Fibroblast of lung (primary cell): ENCODE results near the gene NFIC. TPM values are rescaled to one million over a fixed set of nuclear protein-coding genes. Genes with fewer than 3 reads are reported as not detected.

Experiments used
- DNase-seq, 2 donors: peaks; one replicate each; pipeline versions ENCODE4 v3.0.0 to v3.0.0-alpha.2; 2010; ENCODE audit warnings: low read depth in 2 of 2
- H2AFZ ChIP-seq: 2 replicates; pipeline ENCODE4 v1.5.1; 2012; ENCODE audit warnings: low read length, control low read depth, inconsistent platforms
- H3K27ac ChIP-seq: 2 replicates; pipeline ENCODE4 v1.5.1; 2011; ENCODE audit warnings: low read length, control low read depth; ENCODE audit not compliant: insufficient read depth
- H3K27me3 ChIP-seq: 2 replicates; pipeline ENCODE4 v1.5.1; 2011; ENCODE audit warnings: mild to moderate bottlenecking, low read length; ENCODE audit not compliant: control insufficient read depth, insufficient read depth
- H3K36me3 ChIP-seq: 2 replicates; pipeline ENCODE4 v1.5.1; 2011; ENCODE audit warnings: low read length; ENCODE audit not compliant: control insufficient read depth, insufficient read depth
- H3K4me1 ChIP-seq: 2 replicates; pipeline ENCODE4 v1.5.1; 2011; ENCODE audit warnings: low read length; ENCODE audit not compliant: control insufficient read depth, insufficient read depth; ENCODE audit errors: extremely low read depth
- H3K4me2 ChIP-seq: 2 replicates; pipeline ENCODE4 v1.5.1; 2011; ENCODE audit warnings: low read length, control low read depth; ENCODE audit not compliant: insufficient read depth; ENCODE audit errors: extremely low read depth
- H3K4me3 ChIP-seq, 4 experiments: fragments of 200-600 bp in 1 of 4; sonication (generic) in 1 of 4; replicated peaks in 1 of 4; 2 replicates each; pipeline ENCODE4 v1.5.1; 2011 to 2016; ENCODE audit warnings: low read length in 4 of 4, low read depth in 3 of 4, mild to moderate bottlenecking in 3 of 4, control low read depth in 2 of 4, inconsistent platforms in 1 of 4, mixed read lengths in 1 of 4; ENCODE audit not compliant: insufficient read depth in 1 of 4; ENCODE audit errors: control extremely low read depth in 1 of 4
- H3K79me2 ChIP-seq: 2 replicates; pipeline ENCODE4 v1.5.1; 2012; ENCODE audit warnings: mild to moderate bottlenecking, low read length, inconsistent platforms; ENCODE audit not compliant: control insufficient read depth, insufficient read depth
- H3K9ac ChIP-seq: 2 replicates; pipeline ENCODE4 v1.5.1; 2011; ENCODE audit warnings: mild to moderate bottlenecking, low read length, control low read depth; ENCODE audit not compliant: insufficient read depth
- H3K9me3 ChIP-seq: 2 replicates; pipeline ENCODE4 v1.5.1; 2012; ENCODE audit warnings: low read depth, low read length; ENCODE audit not compliant: control insufficient read depth, insufficient read depth
- H4K20me1 ChIP-seq: 2 replicates; pipeline ENCODE4 v1.5.1; 2011; ENCODE audit warnings: low read length; ENCODE audit not compliant: control insufficient read depth, insufficient read depth; ENCODE audit errors: extremely low read depth
- CTCF ChIP-seq, 2 donors: IDR thresholded peaks in 1 of 2; conservative IDR thresholded peaks in 1 of 2; 1 replicate in 1 of 2; 2 replicates in 1 of 2; pipeline ENCODE4 v1.5.1; 2011 to 2012; ENCODE audit warnings: low read length in 2 of 2, control low read depth in 1 of 2, inconsistent platforms in 1 of 2, low read depth in 1 of 2, mild to moderate bottlenecking in 1 of 2
- EZH2 ChIP-seq: IDR thresholded peaks from 2 replicates; pipeline ENCODE4 v1.5.1; 2012; ENCODE audit warnings: low read length, control low read depth, mild to moderate bottlenecking; ENCODE audit errors: missing control alignments
- polyA plus RNA-seq, 2 donors: library from polyadenylated mRNA; depleted of rRNA in 1 of 2; stranded (reverse) in 1 of 2; unstranded in 1 of 2; fragments of >200 nt; gene quantifications; 2 replicates each; pipeline ENCODE4 v1.2.1, GENCODE V29; 2011 to 2012; ENCODE audit warnings: missing spikeins in 1 of 2
- total RNA-seq: library from RNA; depleted of rRNA; stranded (reverse); fragments of >200 nt; gene quantifications from 2 replicates; pipeline ENCODE4 v1.2.1, GENCODE V29; 2014

Gene NFIC
- total and polyA plus RNA-seq, 2 donors (not counting 1 experiment from before 2014, with no cell fraction given) = 7.9 to 66.4 TPM

DNA sequence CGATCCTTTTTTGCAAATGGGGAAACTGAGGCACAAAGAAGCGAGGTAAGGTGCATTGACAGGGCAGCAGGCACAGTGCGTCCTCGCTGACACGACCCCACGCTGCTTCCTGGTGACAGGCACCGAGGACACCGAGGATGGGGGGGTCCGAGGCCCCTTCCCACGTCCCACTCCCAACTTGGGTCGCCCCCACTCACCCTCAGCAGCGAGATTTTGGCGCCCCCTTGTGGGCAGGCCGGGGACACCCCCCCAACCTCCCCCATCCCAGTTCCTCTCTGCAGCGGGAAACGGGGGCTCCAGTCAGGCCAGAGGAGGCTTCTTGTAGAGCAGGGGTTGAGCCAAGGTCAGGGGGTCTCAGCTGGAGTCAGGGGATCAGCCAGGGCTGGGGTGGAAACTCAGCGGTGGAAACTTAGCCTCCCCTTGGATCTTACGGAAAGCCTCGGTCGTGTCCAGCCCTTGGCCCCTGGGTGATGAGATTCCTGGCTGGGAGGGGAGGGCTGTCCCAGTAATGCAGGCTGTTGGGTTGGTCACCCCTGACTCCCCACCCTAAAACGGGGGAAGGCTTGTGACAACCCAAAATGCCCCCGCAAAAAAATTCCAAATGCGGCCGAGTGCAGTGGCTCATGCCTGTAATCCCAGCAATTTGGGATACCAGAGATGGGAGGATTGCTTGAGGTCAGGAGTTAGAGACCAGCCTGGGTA, 105.7 kb downstream of the NFIC start:
- H3K79me2 ChIP-seq = no peaks in the 10 kb centered on the region
- H3K27me3 ChIP-seq = no peaks in the 10 kb centered on the region
- peak overlapping the region; percentile 25 for H3K4me2 ChIP-seq
- no peak overlapping the region for H3K4me3 ChIP-seq
- H3K9ac ChIP-seq = no peak overlapping the region
- no peaks in the 10 kb centered on the region for H4K20me1 ChIP-seq
- TF ChIP-seq EZH2 (no peak), CTCF (conservative IDR thresholded peaks at IDR 0.05 in 1 of 2, IDR thresholded peaks at IDR 0.05 in 1 of 2; ENCODE audit: low read depth in 1 of 2, low read length in 2 of 2) (peak; percentile 71 to 78)
- no peak overlapping the region for H3K27ac ChIP-seq
- no peaks in the 10 kb centered on the region for H3K36me3 ChIP-seq
- peaks cover 3% of the 10 kb centered on the region for H3K4me1 ChIP-seq
- peak in 1 of 2 donors; percentile 17 for DNase-seq
- no peaks in the 10 kb centered on the region for H3K9me3 ChIP-seq
- no peak overlapping the region for H2AFZ ChIP-seq

DNA sequence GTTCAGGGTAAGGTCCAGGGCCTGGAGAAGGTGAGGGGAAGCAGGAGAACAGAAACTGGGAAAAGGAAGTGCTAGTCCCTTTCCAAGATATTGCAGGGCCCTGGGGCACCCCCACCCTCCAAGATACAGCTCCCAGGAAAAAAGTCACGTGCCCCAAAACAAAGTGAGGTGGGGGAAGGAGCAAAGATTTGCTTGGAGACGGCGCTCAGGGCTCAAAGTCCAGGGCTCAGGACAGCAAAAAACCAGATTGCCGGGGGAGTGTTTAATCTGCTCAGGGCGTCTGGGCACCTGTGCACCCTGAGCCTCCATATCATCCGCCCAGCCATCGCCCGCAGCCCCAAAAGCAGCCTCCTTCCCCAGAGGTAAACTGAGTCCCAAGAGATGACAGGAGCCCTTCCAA, 107.6 kb downstream of the NFIC start:
- no peak overlapping the region for H3K4me2 ChIP-seq
- peaks cover 3% of the 10 kb centered on the region for H3K4me1 ChIP-seq
- no peaks in the 10 kb centered on the region for H4K20me1 ChIP-seq
- no peak overlapping the region for H3K9ac ChIP-seq
- H3K4me3 ChIP-seq = no peak overlapping the region
- H3K79me2 ChIP-seq = no peaks in the 10 kb centered on the region
- H2AFZ ChIP-seq = no peak overlapping the region
- TF ChIP-seq CTCF (conservative IDR thresholded peaks at IDR 0.05 in 1 of 2, IDR thresholded peaks at IDR 0.05 in 1 of 2; ENCODE audit: low read depth in 1 of 2, low read length in 2 of 2) (no peak), EZH2 (no peak)
- H3K27ac ChIP-seq = no peak overlapping the region
- no peaks in the 10 kb centered on the region for H3K27me3 ChIP-seq
- H3K9me3 ChIP-seq = no peaks in the 10 kb centered on the region
- DNase-seq = no peak
- H3K36me3 ChIP-seq = no peaks in the 10 kb centered on the region

- Histone ChIP-seq H3K9me3 (no peaks in the 10 kb centered on the region), H3K4me2 (no peak overlapping the region), H2AFZ (no peak overlapping the region), H3K27me3 (no peaks in the 10 kb centered on the region), H3K27ac (no peak overlapping the region), H3K4me3 (no peak overlapping the region), H4K20me1 (no peaks in the 10 kb centered on the region), H3K79me2 (no peaks in the 10 kb centered on the region), H3K4me1 (peaks cover 3% of the 10 kb centered on the region), H3K36me3 (no peaks in the 10 kb centered on the region), H3K9ac (no peak overlapping the region)
- no peak for DNase-seq
- TF ChIP-seq EZH2 = no peak
- TF ChIP-seq CTCF (conservative IDR thresholded peaks at IDR 0.05 in 1 of 2, IDR thresholded peaks at IDR 0.05 in 1 of 2; ENCODE audit: low read depth in 1 of 2, low read length in 2 of 2) = no peak
These were observed 108.2 kb downstream of the NFIC start for GRCh38 chr19:3474614-3475013.
